Ishikawa (cell line): Measurements from ENCODE around the gene ADCY7.

Source experiments
- NFIC ChIP-seq: IDR thresholded peaks from 2 replicates; pipeline ENCODE4 v1.6.1; 2012
- RAD21 ChIP-seq: IDR thresholded peaks from 2 replicates; pipeline ENCODE4 v1.6.1; 2012; ENCODE audit warnings: low read depth
- TEAD4 ChIP-seq: IDR thresholded peaks from 2 replicates; pipeline ENCODE4 v1.6.1; 2012

DNA sequence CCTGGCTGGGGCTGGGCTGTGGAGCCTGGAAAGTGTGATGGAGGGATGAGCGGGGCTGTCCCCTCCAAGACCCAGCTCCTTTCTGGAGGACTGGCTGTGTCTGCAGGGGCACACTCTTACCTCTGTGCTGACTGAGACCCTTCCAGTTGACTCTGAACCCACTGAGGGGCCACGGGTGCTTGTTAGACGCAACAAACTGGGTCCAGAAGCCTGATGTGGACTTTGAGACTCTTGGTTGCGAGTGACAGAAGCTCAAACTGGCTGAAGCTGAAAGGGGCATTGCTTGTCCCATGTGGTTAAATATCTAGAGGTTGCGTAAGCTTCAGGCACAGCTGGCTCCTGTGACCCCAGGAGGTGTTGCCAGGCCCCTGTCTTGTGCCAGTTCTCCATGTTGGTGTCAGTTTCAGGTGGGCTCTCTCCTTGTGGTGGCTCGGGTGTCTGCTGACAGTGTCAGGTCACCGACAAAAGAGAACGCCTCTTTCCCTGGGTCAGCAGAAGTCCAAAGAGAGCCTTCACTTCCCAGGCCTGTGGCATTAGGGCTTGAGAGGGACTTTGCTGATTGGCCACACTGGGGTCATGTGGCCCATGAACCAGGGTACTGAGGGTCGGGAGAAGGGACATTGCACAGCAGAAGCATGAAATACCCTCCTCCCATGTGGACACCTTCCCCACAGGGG, 16.7 kb downstream of the ADCY7 start:
- TF ChIP-seq TEAD4 (no peak), RAD21 (no peak), NFIC (no peak)
